D721Med (cell line): ENCODE measurements around the gene NHLRC4.

Experiments used
- DNase-seq: peaks from one replicate; pipeline ENCODE4 v3.0.0; 2011; ENCODE audit warnings: low spot score; ENCODE audit not compliant: insufficient read length
- FAIRE-seq: peaks from 2 replicates; lab custom pipeline; 2011; peaks lifted over from hg19 to GRCh38; lab: Jason Lieb, UNC
- CTCF ChIP-seq: IDR thresholded peaks from 2 replicates; pipeline ENCODE4 v1.5.1; 2012; ENCODE audit warnings: mild to moderate bottlenecking, control low read depth; ENCODE audit not compliant: insufficient read depth; ENCODE audit errors: missing control alignments

The NHLRC4 gene

GRCh38 chr16:566475-567372 is at the start of gene NHLRC4:
TSS of gene NHLRC4 (plus strand) at chr16:567005. CDS start at chr16:568048, 1,043 bp downstream.
- no peak for TF ChIP-seq CTCF
- FAIRE-seq (no peak), DNase-seq (no peak)

- no peak for TF ChIP-seq CTCF
- FAIRE-seq: no peak
- DNase-seq: no peak
These were observed 47.9 kb upstream of the NHLRC4 start for GRCh38 chr16:518858-519257.

- DNase-seq (no peak), FAIRE-seq (no peak)
- no peak for TF ChIP-seq CTCF
These were observed 47.4 kb upstream of the NHLRC4 start for GRCh38 chr16:519425-519824.

- FAIRE-seq: no peak
These were observed 46.7 kb upstream of the NHLRC4 start for GRCh38 chr16:519841-520687.

GRCh38 chr16:520847-521246 is 46.0 kb upstream of the NHLRC4 start:
- DNase-seq: no peak
- no peak for FAIRE-seq
- TF ChIP-seq CTCF: no peak

More at GRCh38 chr16:519841-520687, 46.7 kb upstream of the NHLRC4 start:
- TF ChIP-seq CTCF: no peak
- DNase-seq: no peak

- DNase-seq: no peak
These were observed 45.2 kb upstream of the NHLRC4 start for GRCh38 chr16:521381-522210.

More at GRCh38 chr16:521381-522210, 45.2 kb upstream of the NHLRC4 start:
- TF ChIP-seq CTCF: no peak
- FAIRE-seq: no peak
